ENCODE results near the gene OTUB2. TPM values are rescaled to one million over a fixed set of nuclear protein-coding genes. Genes with fewer than 3 reads are reported as not detected.

Gene OTUB2
- polyA plus RNA-seq, 2 donors = 2.3 to 3.9 TPM

DNA sequence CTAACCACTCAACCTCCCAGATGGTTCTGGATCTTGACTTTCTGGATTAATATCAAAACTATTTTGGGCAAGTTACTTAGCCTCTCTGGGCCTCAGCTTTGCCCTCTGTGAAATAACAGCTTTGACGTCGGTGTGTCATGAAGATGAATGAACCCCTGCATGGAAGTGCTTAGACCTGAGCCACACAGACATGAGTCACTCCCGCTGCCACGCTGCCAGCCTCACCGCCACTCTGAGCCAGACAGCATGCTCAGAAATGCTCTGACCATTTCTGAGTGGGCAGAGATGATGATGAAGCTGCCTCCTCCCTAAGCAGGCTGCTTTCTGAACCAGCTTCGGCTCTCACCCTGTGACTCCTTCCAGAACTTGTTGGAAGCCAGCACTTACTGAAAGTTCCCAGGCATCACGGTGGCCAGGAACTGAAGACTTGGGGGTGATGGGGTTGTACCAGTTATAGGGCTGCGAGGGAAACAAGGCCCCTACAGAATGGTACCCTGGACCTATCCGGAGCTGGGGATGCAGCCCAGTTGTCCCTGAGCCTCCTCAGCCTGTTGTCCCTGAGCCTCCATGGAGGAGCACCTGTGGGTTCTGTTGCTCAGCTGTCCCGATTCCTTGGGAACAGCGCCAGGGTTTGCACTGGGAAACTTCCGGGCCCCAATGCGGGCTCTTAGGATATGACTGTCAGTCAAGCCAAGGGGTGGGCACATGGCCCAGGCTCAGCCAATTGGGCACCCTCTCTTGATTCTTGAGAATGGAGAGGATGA, 31.0 kb upstream of the OTUB2 start:
- Histone ChIP-seq H3K4me3 (ENCODE audit: low read depth in 1 of 2, low read length in 2 of 2) (no peak overlapping the region), H3K27me3 (ENCODE audit: control insufficient read depth in 1 of 2, insufficient read depth in 2 of 2, low read length in 2 of 2) (no peaks in the 10 kb centered on the region), H3K27ac (ENCODE audit: low read depth in 2 of 2, low read length in 1 of 2) (peak overlapping the region in 1 of 2 donors; percentile 79), H3K9me3 (ENCODE audit: control insufficient read depth in 2 of 2, insufficient read depth in 1 of 2, low read depth in 1 of 2, low read length in 1 of 2) (no peaks in the 10 kb centered on the region), H3K36me3 (ENCODE audit: control insufficient read depth in 2 of 2, insufficient read depth in 2 of 2, low read length in 1 of 2) (no peaks in the 10 kb centered on the region), H3K4me1 (ENCODE audit: control insufficient read depth in 2 of 2, insufficient read depth in 2 of 2, low read length in 1 of 2) (no peaks in the 10 kb centered on the region)
- WGBS, 2 donors = 22 to 30% methylated on average over 13 of the region's 13 CpGs

DNA sequence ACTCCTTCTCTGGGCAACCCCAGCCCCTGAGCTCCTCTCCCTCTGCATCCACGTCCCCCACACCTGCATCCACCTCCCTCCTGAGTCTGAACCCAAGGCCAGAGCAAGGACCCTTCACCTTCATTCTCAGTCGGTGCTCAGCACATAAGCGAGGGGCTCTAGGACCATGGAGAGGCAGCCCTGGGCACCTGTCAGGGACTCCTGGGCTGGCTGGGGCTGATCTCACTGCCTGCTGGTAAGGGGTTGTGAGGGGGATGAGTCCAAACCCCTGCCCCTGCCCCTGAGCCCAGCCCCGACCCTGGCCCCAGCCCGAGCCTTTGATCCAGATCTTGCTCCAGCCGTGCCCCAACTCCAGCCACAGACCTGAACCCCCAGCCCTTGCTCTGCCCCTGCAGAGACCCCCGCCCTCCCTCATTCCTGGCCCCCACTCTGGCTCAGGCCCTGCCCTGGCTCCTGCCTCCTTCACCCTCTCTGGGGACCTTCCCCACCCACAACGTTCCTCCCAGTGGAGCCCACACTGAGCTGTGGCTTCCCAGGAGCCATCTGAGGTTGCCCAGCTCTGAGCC, 29.9 kb upstream of the OTUB2 start:
- no peaks in the 10 kb centered on the region for H3K36me3 ChIP-seq (ENCODE audit: control insufficient read depth in 2 of 2, insufficient read depth in 2 of 2, low read length in 1 of 2)
- no peak overlapping the region for H3K4me3 ChIP-seq (ENCODE audit: low read depth in 1 of 2, low read length in 2 of 2)
- 61 to 71% methylated on average over 7 to 8 of the region's 8 CpGs for WGBS, 2 donors
- H3K9me3 ChIP-seq (ENCODE audit: control insufficient read depth in 2 of 2, insufficient read depth in 1 of 2, low read depth in 1 of 2, low read length in 1 of 2) = no peaks in the 10 kb centered on the region
- peak overlapping the region in 1 of 2 donors; percentile 28 for H3K27ac ChIP-seq (ENCODE audit: low read depth in 2 of 2, low read length in 1 of 2)
- H3K27me3 ChIP-seq (ENCODE audit: control insufficient read depth in 1 of 2, insufficient read depth in 2 of 2, low read length in 2 of 2) = no peaks in the 10 kb centered on the region
- peaks cover under 1 to 4% of the 10 kb centered on the region in 2 donors for H3K4me1 ChIP-seq (ENCODE audit: control insufficient read depth in 2 of 2, insufficient read depth in 2 of 2, low read length in 1 of 2)

DNA sequence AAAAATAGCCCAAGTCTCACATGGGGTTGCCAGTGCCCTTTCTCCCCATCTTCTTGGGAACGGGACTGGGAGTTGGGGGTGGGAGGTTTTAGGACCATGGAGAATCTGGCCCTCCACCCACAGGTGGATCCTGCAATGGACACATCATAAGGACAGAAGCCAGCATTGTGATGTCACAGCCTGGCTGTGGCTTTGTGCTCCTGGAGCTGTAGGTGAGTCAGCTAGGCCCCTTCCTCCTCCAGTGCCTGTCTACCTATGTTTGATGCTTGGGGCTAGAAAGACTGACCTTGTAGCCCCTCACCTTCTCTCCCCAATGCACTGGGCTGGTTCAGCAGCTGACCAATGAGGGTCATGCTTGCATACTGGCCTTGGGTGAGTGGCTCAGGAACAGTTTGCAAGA, 29.1 kb upstream of the OTUB2 start, which contains the start of gene CCDC197:
Gene CCDC197, plus strand, starts transcription at position 220 of the 400 bp plus-strand sequence. CDS start 831 bp downstream, outside the sequence.
- no peaks in the 10 kb centered on the region for H3K36me3 ChIP-seq (ENCODE audit: control insufficient read depth in 2 of 2, insufficient read depth in 2 of 2, low read length in 1 of 2)
- H3K27me3 ChIP-seq (ENCODE audit: control insufficient read depth in 1 of 2, insufficient read depth in 2 of 2, low read length in 2 of 2) = no peaks in the 10 kb centered on the region
- WGBS, 2 donors = 73 to 90% methylated on average over 1 of the region's 1 CpG
- H3K27ac ChIP-seq (ENCODE audit: low read depth in 2 of 2, low read length in 1 of 2) = peak within 1 kb of the TSS in 1 of 2 donors; percentile 28
- H3K9me3 ChIP-seq (ENCODE audit: control insufficient read depth in 2 of 2, insufficient read depth in 1 of 2, low read depth in 1 of 2, low read length in 1 of 2) = no peaks in the 10 kb centered on the region
- H3K4me3 ChIP-seq (ENCODE audit: low read depth in 1 of 2, low read length in 2 of 2) = no peak within 1 kb of the TSS
- H3K4me1 ChIP-seq (ENCODE audit: control insufficient read depth in 2 of 2, insufficient read depth in 2 of 2, low read length in 1 of 2) = peaks cover 5 to 6% of the 10 kb centered on the region in 2 donors

DNA sequence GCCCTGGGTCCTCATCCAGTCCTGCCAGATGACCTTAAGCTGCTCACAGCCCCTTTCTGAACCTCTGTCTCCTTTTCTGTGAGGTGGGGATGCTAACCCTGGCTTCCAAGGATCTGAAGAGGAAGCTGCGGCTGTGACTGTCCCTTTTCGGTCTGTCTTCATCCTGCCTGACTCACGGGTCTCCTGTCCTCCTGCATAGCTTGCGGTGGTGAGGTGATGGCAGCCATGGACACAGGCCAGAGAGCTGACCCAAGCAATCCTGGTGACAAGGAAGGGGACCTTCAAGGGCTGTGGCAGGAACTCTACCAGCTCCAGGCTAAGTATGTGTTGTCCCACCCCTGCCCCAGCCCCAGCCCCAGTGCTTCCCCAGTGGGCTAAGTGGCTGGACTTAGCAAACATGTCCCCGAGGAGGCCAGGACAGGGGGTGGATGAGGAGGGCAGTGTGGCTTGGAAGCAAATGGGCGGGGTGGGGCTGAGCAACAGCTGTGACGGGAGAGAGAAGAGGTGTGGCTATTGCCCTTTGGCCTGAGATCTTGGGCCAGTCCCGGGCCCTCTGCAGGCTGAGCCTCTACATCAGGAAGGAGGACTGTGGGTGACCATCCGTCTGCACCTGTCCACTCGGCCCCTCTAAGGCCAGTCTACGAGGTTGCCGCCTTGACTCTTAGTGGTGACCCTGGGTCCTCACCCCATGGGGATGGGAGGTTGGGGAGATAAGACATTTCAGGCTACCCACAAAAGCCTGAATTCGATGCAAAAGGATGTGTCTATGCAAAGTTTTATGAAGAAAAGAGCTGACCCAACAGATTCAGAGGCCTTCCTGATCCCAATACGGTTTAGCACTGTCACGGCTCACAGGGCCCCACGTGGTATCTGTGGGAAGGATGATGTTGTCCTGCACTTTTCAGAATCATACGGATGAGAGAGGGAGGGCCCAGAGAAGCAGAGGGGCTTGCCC, 27.9 kb upstream of the OTUB2 start:
- Histone ChIP-seq H3K9me3 (ENCODE audit: control insufficient read depth in 2 of 2, insufficient read depth in 1 of 2, low read depth in 1 of 2, low read length in 1 of 2) (no peaks in the 10 kb centered on the region), H3K4me3 (ENCODE audit: low read depth in 1 of 2, low read length in 2 of 2) (no peak overlapping the region), H3K4me1 (ENCODE audit: control insufficient read depth in 2 of 2, insufficient read depth in 2 of 2, low read length in 1 of 2) (peaks cover 5 to 6% of the 10 kb centered on the region in 2 donors), H3K27me3 (ENCODE audit: control insufficient read depth in 1 of 2, insufficient read depth in 2 of 2, low read length in 2 of 2) (no peaks in the 10 kb centered on the region), H3K27ac (ENCODE audit: low read depth in 2 of 2, low read length in 1 of 2) (no peak overlapping the region), H3K36me3 (ENCODE audit: control insufficient read depth in 2 of 2, insufficient read depth in 2 of 2, low read length in 1 of 2) (no peaks in the 10 kb centered on the region)
- 85 to 87% methylated on average over 17 of the region's 17 CpGs for WGBS, 2 donors

DNA sequence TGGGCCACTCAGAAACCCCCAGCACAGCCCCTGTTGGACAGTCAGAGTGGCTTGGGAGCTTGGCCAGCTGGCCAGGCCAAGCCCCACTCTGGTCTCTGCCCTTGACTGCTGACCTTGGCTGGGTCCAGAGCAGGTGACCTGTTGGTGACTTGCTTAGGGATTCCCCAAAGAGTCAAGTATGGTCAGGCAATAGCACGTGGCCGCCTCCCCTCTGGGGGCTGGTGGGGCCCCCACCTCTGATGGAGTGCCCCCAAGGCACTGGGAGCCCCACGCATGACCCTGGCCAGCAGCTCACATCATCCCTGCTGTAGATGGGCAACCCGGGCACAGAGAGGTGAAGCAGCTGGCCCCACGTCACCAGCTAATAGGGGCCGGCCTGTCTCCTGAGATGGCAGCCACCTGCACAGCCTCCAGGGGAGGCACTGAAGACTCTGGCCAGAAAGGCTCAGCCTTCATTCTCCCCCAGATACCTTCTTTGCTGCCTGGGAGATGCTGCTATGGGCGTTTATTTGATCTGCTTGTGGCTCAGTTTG, 27.2 kb upstream of the OTUB2 start:
- Histone ChIP-seq H3K9me3 (ENCODE audit: control insufficient read depth in 2 of 2, insufficient read depth in 1 of 2, low read depth in 1 of 2, low read length in 1 of 2) (no peaks in the 10 kb centered on the region), H3K4me1 (ENCODE audit: control insufficient read depth in 2 of 2, insufficient read depth in 2 of 2, low read length in 1 of 2) (peaks cover 5 to 6% of the 10 kb centered on the region in 2 donors), H3K4me3 (ENCODE audit: low read depth in 1 of 2, low read length in 2 of 2) (no peak overlapping the region), H3K27me3 (ENCODE audit: control insufficient read depth in 1 of 2, insufficient read depth in 2 of 2, low read length in 2 of 2) (no peaks in the 10 kb centered on the region), H3K27ac (ENCODE audit: low read depth in 2 of 2, low read length in 1 of 2) (no peak overlapping the region), H3K36me3 (ENCODE audit: control insufficient read depth in 2 of 2, insufficient read depth in 2 of 2, low read length in 1 of 2) (no peaks in the 10 kb centered on the region)
- 84 to 89% methylated on average over 7 of the region's 7 CpGs for WGBS, 2 donors

DNA sequence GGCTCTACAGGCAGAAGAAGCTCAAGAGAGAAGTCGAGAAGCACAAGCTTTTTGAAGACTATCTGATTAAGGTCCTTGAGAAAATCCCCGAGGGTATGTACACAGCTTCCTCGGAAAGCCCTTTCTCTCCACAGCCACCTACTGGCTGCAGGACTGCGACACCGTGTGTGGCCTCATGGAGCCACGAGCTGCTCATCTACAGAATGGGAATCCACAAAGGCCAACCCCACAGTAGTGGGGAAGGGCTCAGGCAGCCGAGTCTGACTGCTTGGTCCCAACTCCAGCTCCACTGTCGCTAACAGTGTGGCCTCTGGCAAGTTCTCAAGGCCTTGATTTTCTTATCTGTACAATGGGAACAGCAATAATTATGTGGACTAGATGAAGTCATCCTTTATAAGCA, 26.6 kb upstream of the OTUB2 start:
- Histone ChIP-seq H3K27me3 (ENCODE audit: control insufficient read depth in 1 of 2, insufficient read depth in 2 of 2, low read length in 2 of 2) (no peaks in the 10 kb centered on the region), H3K27ac (ENCODE audit: low read depth in 2 of 2, low read length in 1 of 2) (no peak overlapping the region), H3K4me3 (ENCODE audit: low read depth in 1 of 2, low read length in 2 of 2) (no peak overlapping the region), H3K9me3 (ENCODE audit: control insufficient read depth in 2 of 2, insufficient read depth in 1 of 2, low read depth in 1 of 2, low read length in 1 of 2) (no peaks in the 10 kb centered on the region), H3K4me1 (ENCODE audit: control insufficient read depth in 2 of 2, insufficient read depth in 2 of 2, low read length in 1 of 2) (peaks cover 5 to 6% of the 10 kb centered on the region in 2 donors), H3K36me3 (ENCODE audit: control insufficient read depth in 2 of 2, insufficient read depth in 2 of 2, low read length in 1 of 2) (no peaks in the 10 kb centered on the region)
- WGBS, 2 donors = 63 to 75% methylated on average over 8 of the region's 8 CpGs

DNA sequence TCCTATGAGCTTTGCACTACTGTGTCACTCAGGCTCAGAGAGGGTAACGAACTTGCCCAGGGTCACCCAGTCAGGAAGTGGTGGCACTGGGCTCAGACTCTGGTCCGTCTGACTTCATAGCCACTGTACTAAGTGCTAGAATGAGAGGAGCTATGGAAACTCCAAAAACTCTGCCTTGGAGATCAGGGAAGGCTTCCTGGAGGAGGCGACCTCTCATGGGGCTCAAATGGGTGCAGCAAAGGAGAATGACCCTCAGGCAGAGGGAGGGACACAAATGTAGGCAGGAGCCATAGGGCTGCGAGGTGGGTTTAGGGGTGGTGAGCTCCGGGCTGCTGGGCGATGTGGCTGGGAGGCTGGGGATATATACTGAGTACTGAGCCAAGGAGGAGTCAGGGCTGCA, 25.9 kb upstream of the OTUB2 start:
- WGBS, 2 donors = 85 to 86% methylated on average over 6 of the region's 6 CpGs
- Histone ChIP-seq H3K9me3 (ENCODE audit: control insufficient read depth in 2 of 2, insufficient read depth in 1 of 2, low read depth in 1 of 2, low read length in 1 of 2) (no peaks in the 10 kb centered on the region), H3K36me3 (ENCODE audit: control insufficient read depth in 2 of 2, insufficient read depth in 2 of 2, low read length in 1 of 2) (no peaks in the 10 kb centered on the region), H3K4me1 (ENCODE audit: control insufficient read depth in 2 of 2, insufficient read depth in 2 of 2, low read length in 1 of 2) (peaks cover 5 to 6% of the 10 kb centered on the region in 2 donors), H3K4me3 (ENCODE audit: low read depth in 1 of 2, low read length in 2 of 2) (no peak overlapping the region), H3K27ac (ENCODE audit: low read depth in 2 of 2, low read length in 1 of 2) (no peak overlapping the region), H3K27me3 (ENCODE audit: control insufficient read depth in 1 of 2, insufficient read depth in 2 of 2, low read length in 2 of 2) (no peaks in the 10 kb centered on the region)

DNA sequence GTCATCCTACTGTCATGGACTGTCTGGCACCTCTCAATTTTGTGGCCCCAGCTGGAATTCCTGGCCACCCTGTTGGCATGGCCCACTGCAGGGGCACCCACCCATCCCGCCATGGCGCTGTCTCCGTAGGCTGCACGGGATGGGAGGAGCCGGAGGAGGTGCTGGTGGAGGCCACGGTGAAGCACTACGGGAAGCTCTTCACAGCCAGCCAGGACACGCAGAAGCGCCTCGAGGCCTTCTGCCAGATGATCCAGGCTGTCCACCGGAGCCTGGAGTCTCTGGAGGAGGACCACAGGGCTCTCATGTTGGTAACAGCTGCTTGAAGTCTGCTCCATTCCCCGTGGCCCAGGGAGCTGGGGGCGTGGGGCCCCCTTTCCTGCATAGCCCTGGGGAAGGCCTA, 25.1 kb upstream of the OTUB2 start:
- no peaks in the 10 kb centered on the region for H3K9me3 ChIP-seq (ENCODE audit: control insufficient read depth in 2 of 2, insufficient read depth in 1 of 2, low read depth in 1 of 2, low read length in 1 of 2)
- WGBS, 2 donors = 44 to 72% methylated on average over 7 to 13 of the region's 13 CpGs

More for the DNA sequence above, 25.1 kb upstream of the OTUB2 start:
- Histone ChIP-seq H3K36me3 (ENCODE audit: control insufficient read depth in 2 of 2, insufficient read depth in 2 of 2, low read length in 1 of 2) (no peaks in the 10 kb centered on the region), H3K4me3 (ENCODE audit: low read depth in 1 of 2, low read length in 2 of 2) (no peak overlapping the region), H3K4me1 (ENCODE audit: control insufficient read depth in 2 of 2, insufficient read depth in 2 of 2, low read length in 1 of 2) (peaks cover 5 to 6% of the 10 kb centered on the region in 2 donors), H3K27me3 (ENCODE audit: control insufficient read depth in 1 of 2, insufficient read depth in 2 of 2, low read length in 2 of 2) (no peaks in the 10 kb centered on the region), H3K27ac (ENCODE audit: low read depth in 2 of 2, low read length in 1 of 2) (no peak overlapping the region)

Measured in esophagus (tissue), 2 donors.